ENCODE measurements around the gene TSFM. TPM values are rescaled to one million over a fixed set of nuclear protein-coding genes. Genes with fewer than 3 reads are reported as not detected.
A peak's percentile ranks its signal among the peaks of the same experiment; 100 is the strongest.

TSFM gene
- total RNA-seq, 1 experiment from 2014 or later = 40.3 TPM

GRCh38 chr12:57829025-57829777, 46.6 kb downstream of the TSFM start:
- Histone ChIP-seq H3K27me3 (ENCODE audit: control insufficient read depth, insufficient read depth, low read length) (no peaks in the 10 kb centered on the region), H3K27ac (ENCODE audit: low read length) (no peak overlapping the region), H3K4me1 (ENCODE audit: control insufficient read depth, insufficient read depth, low read length) (peaks cover 29% of the 10 kb centered on the region), H3K4me3 (ENCODE audit: low read depth in 2 of 2, low read length in 2 of 2) (no peak overlapping the region), H3K9me3 (ENCODE audit: control insufficient read depth, insufficient read depth, low read depth, low read length) (no peaks in the 10 kb centered on the region), H3K36me3 (ENCODE audit: control insufficient read depth, insufficient read depth, low read length) (peaks cover 18% of the 10 kb centered on the region)
- ATAC-seq (no peak), DNase-seq (ENCODE audit: low read depth, low spot score) (no peak)
- no TSS peak for BruUV-seq (replicated peaks)
- intact Hi-C loops (cut with micrococcal nuclease; ENCODE audit: unreplicated experiment) = no loop called here
- POLR2A ChIA-PET = interaction anchor here (1.2 kb wide), 1 partner anchor 73 kb away, joined by 4 read pairs; no protein-coding TSS in a partner anchor
- CTCF ChIA-PET = interaction anchor here (0.6 kb wide), 1 partner anchor 35 kb away, joined by 5 read pairs; no protein-coding TSS in a partner anchor
- TF ChIP-seq TCF7L2 (IDR thresholded peaks at IDR 0.05; ENCODE audit: low read depth, low read length) (no peak), POLR2AphosphoS5 (IDR thresholded peaks at IDR 0.05; ENCODE audit: low read depth, low read length) (no peak), SIN3A (IDR thresholded peaks at IDR 0.05; ENCODE audit: borderline replicate concordance, insufficient read depth, low read depth, low read length) (no peak), CTCF (IDR thresholded peaks at IDR 0.05) (no peak)
- in situ Hi-C loops (cut with HindIII; ENCODE audit: low pct_unique_long_range_greater_than_20kb, low sequenced_read_pairs) = no loop called here

DNA sequence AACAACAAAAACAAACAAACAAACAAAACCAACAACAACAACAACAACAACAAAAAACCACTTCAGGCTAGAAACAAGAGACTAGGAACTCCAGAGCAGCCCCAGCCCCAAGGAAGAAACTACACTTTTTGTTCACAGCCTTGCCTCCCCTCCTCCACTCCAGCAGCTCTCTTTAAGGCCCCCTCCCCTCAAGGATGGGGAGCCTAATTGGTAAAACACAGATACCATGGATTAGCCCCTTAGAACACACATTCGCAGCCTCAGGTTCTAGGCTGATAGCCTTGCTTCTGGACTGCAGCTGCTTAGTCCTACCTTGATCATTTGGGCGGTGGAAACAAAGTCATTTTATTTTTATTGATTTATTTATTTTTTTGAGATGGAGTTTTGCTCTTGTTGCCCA, 47.8 kb downstream of the TSFM start:
- intact Hi-C loops (cut with micrococcal nuclease; ENCODE audit: unreplicated experiment) (no loop called here), in situ Hi-C loops (cut with HindIII; ENCODE audit: low pct_unique_long_range_greater_than_20kb, low sequenced_read_pairs) (no loop called here)
- peaks cover 38% of the 10 kb centered on the region for H3K4me1 ChIP-seq (ENCODE audit: control insufficient read depth, insufficient read depth, low read length)
- ATAC-seq (no peak), DNase-seq (ENCODE audit: low read depth, low spot score) (no peak)
- CTCF ChIA-PET = interaction anchor here (0.7 kb wide), 1 partner anchor 585 kb away, joined by 3 read pairs; no protein-coding TSS in a partner anchor
- POLR2A ChIA-PET = no interaction called here
- H3K4me3 ChIP-seq (ENCODE audit: low read depth in 2 of 2, low read length in 2 of 2) = no peak overlapping the region
- BruUV-seq (replicated peaks) = no TSS peak
- H3K27me3 ChIP-seq (ENCODE audit: control insufficient read depth, insufficient read depth, low read length) = no peaks in the 10 kb centered on the region
- H3K27ac ChIP-seq (ENCODE audit: low read length) = no peak overlapping the region
- no peak for TF ChIP-seq POLR2AphosphoS5 (IDR thresholded peaks at IDR 0.05; ENCODE audit: low read depth, low read length)
- H3K9me3 ChIP-seq (ENCODE audit: control insufficient read depth, insufficient read depth, low read depth, low read length) = no peaks in the 10 kb centered on the region
- H3K36me3 ChIP-seq (ENCODE audit: control insufficient read depth, insufficient read depth, low read length) = peaks cover 17% of the 10 kb centered on the region

- DNase-seq (ENCODE audit: low read depth, low spot score) (no peak), ATAC-seq (no peak)
- ChIA-PET CTCF (interaction anchor here (0.5 to 2.0 kb wide), 5 partner anchors 13 to 1032 kb away, joined by 4 to 20 read pairs (median 5); no protein-coding TSS in a partner anchor), POLR2A (no interaction called here)
- Histone ChIP-seq H3K4me3 (ENCODE audit: low read depth in 2 of 2, low read length in 2 of 2) (no peak overlapping the region), H3K36me3 (ENCODE audit: control insufficient read depth, insufficient read depth, low read length) (peaks cover 8% of the 10 kb centered on the region), H3K9me3 (ENCODE audit: control insufficient read depth, insufficient read depth, low read depth, low read length) (no peaks in the 10 kb centered on the region), H3K27me3 (ENCODE audit: control insufficient read depth, insufficient read depth, low read length) (no peaks in the 10 kb centered on the region), H3K4me1 (ENCODE audit: control insufficient read depth, insufficient read depth, low read length) (peaks cover 63% of the 10 kb centered on the region), H3K27ac (ENCODE audit: low read length) (peak overlapping the region; percentile 35; the same call in 1 of the 2 replicates)
- in situ Hi-C loops (cut with HindIII; ENCODE audit: low pct_unique_long_range_greater_than_20kb, low sequenced_read_pairs) = no loop called here
- TF ChIP-seq POLR2AphosphoS5 (IDR thresholded peaks at IDR 0.05; ENCODE audit: low read depth, low read length) (no peak), SIN3A (IDR thresholded peaks at IDR 0.05; ENCODE audit: borderline replicate concordance, insufficient read depth, low read depth, low read length) (no peak), CTCF (IDR thresholded peaks at IDR 0.05) (no peak), TCF7L2 (IDR thresholded peaks at IDR 0.05; ENCODE audit: low read depth, low read length) (no peak), REST (IDR thresholded peaks at IDR 0.05; ENCODE audit: insufficient read depth in 1 of 2, low read depth in 2 of 2, low read length in 1 of 2) (no peak)
- no TSS peak for BruUV-seq (replicated peaks)
- intact Hi-C loops (cut with micrococcal nuclease; ENCODE audit: unreplicated experiment) = no loop called here
Measured at GRCh38 chr12:57832966-57833365, 50.4 kb downstream of the TSFM start.

All from Panc1 (cell line).